B cell (primary cell): Measurements from ENCODE around the gene DAP. TPM values are rescaled to one million over a fixed set of nuclear protein-coding genes. Genes with fewer than 3 reads are reported as not detected.

Experiments
- ATAC-seq: fragments of 200-7000 bp; cut with Tn5 transposase; one replicate; pipeline ENCODE4 v1.10.0; 2021; ENCODE audit warnings: low read depth, mild to moderate bottlenecking, moderate number of reproducible peaks, moderate library complexity
- CTCF ChIA-PET: fragments of 350-600 bp; sonication (Branson Sonifier 250); formaldehyde crosslinking; loops from one replicate; lab custom pipeline; 2021; ENCODE audit warnings: antibody characterized with exemption, inconsistent platforms; lab: Charles Lee
- POLR2A ChIA-PET: fragments of 350-600 bp; sonication (Branson Sonifier 250); formaldehyde crosslinking; loops from one replicate; lab custom pipeline; 2021; ENCODE audit warnings: antibody characterized with exemption; lab: Charles Lee
- DNase-seq: peaks from one replicate; pipeline ENCODE4 v3.0.0; 2013
- H2AFZ ChIP-seq: 2 replicates; pipeline ENCODE4 v1.6.1; 2012; ENCODE audit warnings: mild to moderate bottlenecking, low read depth, low read length; ENCODE audit not compliant: insufficient read depth, poor library complexity, severe bottlenecking
- H3K27ac ChIP-seq, 2 donors: 1 replicate in 1 of 2; 2 replicates in 1 of 2; pipeline ENCODE4 v1.5.1; 2012 to 2013; ENCODE audit warnings: low read length in 2 of 2, mild to moderate bottlenecking in 2 of 2, moderate library complexity in 1 of 2
- H3K27me3 ChIP-seq, 4 experiments: fragments of 200-600 bp in 1 of 4; sonication (generic) in 1 of 4; replicated peaks in 1 of 4; 1 replicate in 2 of 4; 2 replicates in 2 of 4; pipeline versions ENCODE4 v1.6.1 to v1.7.0; 2013 to 2016; ENCODE audit warnings: low read length in 3 of 4, mild to moderate bottlenecking in 2 of 4, mixed read lengths in 1 of 4, moderate library complexity in 1 of 4; ENCODE audit not compliant: insufficient read depth in 4 of 4, control insufficient read depth in 3 of 4; ENCODE audit errors: control extremely low read depth in 1 of 4
- H3K36me3 ChIP-seq, 2 experiments: replicated peaks in 1 of 2; 1 replicate in 1 of 2; 2 replicates in 1 of 2; pipeline versions ENCODE4 v1.6.1 to v1.7.1; 2013; ENCODE audit warnings: low read length in 1 of 2; ENCODE audit not compliant: insufficient read depth in 2 of 2, control insufficient read depth in 1 of 2; ENCODE audit errors: control extremely low read depth in 1 of 2, extremely low read depth in 1 of 2
- H3K4me1 ChIP-seq, 2 donors: fragments of 200-600 bp in 1 of 2; sonication (generic) in 1 of 2; 1 replicate in 1 of 2; 2 replicates in 1 of 2; pipeline versions ENCODE4 v1.5.1 to v1.6.1; 2013 to 2017; ENCODE audit warnings: low read length in 2 of 2; ENCODE audit not compliant: control insufficient read depth in 2 of 2, insufficient read depth in 2 of 2
- H3K4me2 ChIP-seq: replicated peaks from 2 replicates; pipeline ENCODE3; 2012; ENCODE audit warnings: mild to moderate bottlenecking, low read depth, low read length; ENCODE audit not compliant: poor library complexity, severe bottlenecking
- H3K4me3 ChIP-seq, 5 experiments: fragments of 200-600 bp in 1 of 5; sonication (generic) in 1 of 5; 1 replicate in 3 of 5; 2 replicates in 2 of 5; pipeline versions ENCODE4 v1.5.1 to v1.7.0; 2011 to 2016; ENCODE audit warnings: low read length in 4 of 5, mild to moderate bottlenecking in 4 of 5, low read depth in 2 of 5, control low read depth in 1 of 5, moderate library complexity in 1 of 5; ENCODE audit not compliant: insufficient read depth in 1 of 5; ENCODE audit errors: control extremely low read depth in 1 of 5, extremely low read depth in 1 of 5
- H3K79me2 ChIP-seq: fragments of 200-600 bp; sonication (generic); one replicate; pipeline ENCODE4 v1.6.0; 2016; ENCODE audit warnings: low read length; ENCODE audit not compliant: control insufficient read depth, insufficient read depth
- H3K9ac ChIP-seq: fragments of 200-600 bp; sonication (generic); 2 replicates; pipeline ENCODE4 v1.6.1; 2017; ENCODE audit warnings: mild to moderate bottlenecking, low read length, moderate library complexity
- H3K9me3 ChIP-seq, 3 donors: one replicate each; pipeline versions ENCODE4 v1.6.1 to v1.7.1; 2013; ENCODE audit warnings: low read length in 2 of 3; ENCODE audit not compliant: control insufficient read depth in 2 of 3, insufficient read depth in 1 of 3; ENCODE audit errors: control extremely low read depth in 1 of 3
- H4K20me1 ChIP-seq: 2 replicates; pipeline ENCODE4 v1.6.0; 2012; ENCODE audit warnings: mild to moderate bottlenecking, low read length; ENCODE audit not compliant: insufficient read depth, control insufficient read depth, poor library complexity, severe bottlenecking
- H3K27ac Mint-ChIP-seq: one replicate; pipeline ENCODE4 v1.8.0; 2021; ENCODE audit warnings: mixed read lengths
- H3K27me3 Mint-ChIP-seq: one replicate; pipeline ENCODE4 v1.8.0; 2021; ENCODE audit warnings: mixed read lengths
- H3K4me1 Mint-ChIP-seq: one replicate; pipeline ENCODE4 v1.8.0; 2021; ENCODE audit warnings: mixed read lengths
- H3K4me3 Mint-ChIP-seq: one replicate; pipeline ENCODE4 v1.8.0; 2021; ENCODE audit warnings: mixed read lengths
- H3K9me3 Mint-ChIP-seq: one replicate; pipeline ENCODE4 v1.8.0; 2022; ENCODE audit warnings: mixed read lengths; ENCODE audit not compliant: insufficient read depth
- EZH2 ChIP-seq: IDR thresholded peaks from 2 replicates; pipeline ENCODE4 v1.6.1; 2012; ENCODE audit warnings: borderline replicate concordance, low read depth, mild to moderate bottlenecking, moderate library complexity, low read length; ENCODE audit not compliant: insufficient read depth, poor library complexity, severe bottlenecking
- WGBS: methylation state at CpG from one replicate; pipeline ENCODE4 v1.1.5; 2013; ENCODE audit warnings: missing lambda C conversion rate; ENCODE audit not compliant: insufficient coverage; 5-methylcytosine and 5-hydroxymethylcytosine counted together
- intact Hi-C: fragments of 100-400 bp; cut with micrococcal nuclease; formaldehyde crosslinking; loops from one replicate; pipeline ENCODE4 v1.10.0; 2022
- polyA plus RNA-seq: library from polyadenylated mRNA; depleted of rRNA; stranded (reverse); fragments of >200 nt; gene quantifications from 2 replicates; pipeline ENCODE4 v1.2.3, GENCODE V29; 2012
- total RNA-seq, 2 donors: library from RNA; stranded (reverse); fragments of 120-200 nt in 1 of 2; gene quantifications; 1 replicate in 1 of 2; 2 replicates in 1 of 2; pipeline versions ENCODE4 v1.2.3 to v1.2.4, GENCODE V29; 2013 to 2022
- TF ChIP-seq, protein P1 (sequence below): fragments of 200-600 bp; IDR thresholded peaks from one replicate; pipeline ENCODE4 v1.8.0; 2022; ENCODE audit warnings: antibody characterized with exemption, mild to moderate bottlenecking

Gene DAP
- total and polyA plus RNA-seq, 2 donors (not counting 1 experiment from before 2014, with no cell fraction given): 42.6 to 49.8 TPM

DNA sequence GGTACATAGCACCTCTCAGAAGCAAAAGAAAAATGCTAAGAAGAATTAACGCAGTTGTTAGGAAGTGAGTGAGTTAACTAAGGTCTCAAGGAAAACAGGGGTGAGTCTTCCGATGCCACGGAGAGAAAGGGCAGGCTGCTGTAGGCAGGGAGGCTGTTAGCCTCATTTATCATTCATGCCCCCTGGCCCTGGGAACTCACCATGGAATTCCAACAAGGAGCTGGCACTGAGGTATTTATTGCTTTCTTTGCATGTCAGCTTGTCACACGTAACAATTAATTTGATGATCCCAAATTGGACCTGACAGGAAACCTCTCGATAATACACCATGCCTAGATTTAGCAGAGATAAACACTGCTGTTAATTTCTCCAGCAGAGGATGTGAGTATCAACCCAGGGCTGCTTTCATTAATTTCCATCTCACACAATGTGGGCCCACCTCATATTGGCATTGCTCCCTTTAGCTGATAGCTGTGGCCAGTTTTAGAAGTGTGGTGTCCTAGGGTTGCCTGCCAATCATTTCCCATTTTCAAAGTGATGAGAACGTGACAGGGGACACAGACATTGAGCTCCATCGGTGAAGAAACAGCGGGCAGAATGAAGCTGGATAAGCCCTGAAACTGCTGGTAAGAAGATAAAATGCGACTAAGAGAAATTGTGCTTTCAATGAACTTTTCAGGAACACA, 45.3 kb downstream of the DAP start:
- H2AFZ ChIP-seq: no peak overlapping the region
- H3K4me1 ChIP-seq: no peaks in the 10 kb centered on the region
- peaks cover 6% of the 10 kb centered on the region for H3K79me2 ChIP-seq
- no peaks in the 10 kb centered on the region for H3K27me3 ChIP-seq
- no peak overlapping the region for H3K4me2 ChIP-seq
- H3K4me3 Mint-ChIP-seq: no peak overlapping the region
- ATAC-seq (no peak), DNase-seq (no peak)
- no peaks in the 10 kb centered on the region for H3K27me3 Mint-ChIP-seq
- intact Hi-C loops: no loop called here
- H3K9me3 Mint-ChIP-seq: no peaks in the 10 kb centered on the region
- peaks cover 4 to 21% of the 10 kb centered on the region in 2 experiments for H3K36me3 ChIP-seq
- TF ChIP-seq, protein P1, sequence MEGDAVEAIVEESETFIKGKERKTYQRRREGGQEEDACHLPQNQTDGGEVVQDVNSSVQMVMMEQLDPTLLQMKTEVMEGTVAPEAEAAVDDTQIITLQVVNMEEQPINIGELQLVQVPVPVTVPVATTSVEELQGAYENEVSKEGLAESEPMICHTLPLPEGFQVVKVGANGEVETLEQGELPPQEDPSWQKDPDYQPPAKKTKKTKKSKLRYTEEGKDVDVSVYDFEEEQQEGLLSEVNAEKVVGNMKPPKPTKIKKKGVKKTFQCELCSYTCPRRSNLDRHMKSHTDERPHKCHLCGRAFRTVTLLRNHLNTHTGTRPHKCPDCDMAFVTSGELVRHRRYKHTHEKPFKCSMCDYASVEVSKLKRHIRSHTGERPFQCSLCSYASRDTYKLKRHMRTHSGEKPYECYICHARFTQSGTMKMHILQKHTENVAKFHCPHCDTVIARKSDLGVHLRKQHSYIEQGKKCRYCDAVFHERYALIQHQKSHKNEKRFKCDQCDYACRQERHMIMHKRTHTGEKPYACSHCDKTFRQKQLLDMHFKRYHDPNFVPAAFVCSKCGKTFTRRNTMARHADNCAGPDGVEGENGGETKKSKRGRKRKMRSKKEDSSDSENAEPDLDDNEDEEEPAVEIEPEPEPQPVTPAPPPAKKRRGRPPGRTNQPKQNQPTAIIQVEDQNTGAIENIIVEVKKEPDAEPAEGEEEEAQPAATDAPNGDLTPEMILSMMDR: no peak
- TF ChIP-seq EZH2: no peak
- POLR2A ChIA-PET: no interaction called here
- H3K27ac Mint-ChIP-seq: no peak overlapping the region
- WGBS: 100% methylated on average over 7 of the region's 9 CpGs
- CTCF ChIA-PET: no interaction called here
- H3K9ac ChIP-seq: no peak overlapping the region
- no peak overlapping the region for H3K27ac ChIP-seq
- no peak overlapping the region for H3K4me3 ChIP-seq
- no peaks in the 10 kb centered on the region for H3K4me1 Mint-ChIP-seq
- peaks cover 4% of the 10 kb centered on the region for H4K20me1 ChIP-seq
- H3K9me3 ChIP-seq: no peaks in the 10 kb centered on the region

GRCh38 chr5:10712574-10713366, 48.3 kb downstream of the DAP start:
- TF ChIP-seq, protein P1: no peak
- no peak for TF ChIP-seq EZH2
- intact Hi-C loops: no loop called here
- Histone ChIP-seq H4K20me1 (no peaks in the 10 kb centered on the region), H3K4me3 (no peak overlapping the region), H3K9ac (no peak overlapping the region), H3K9me3 (no peaks in the 10 kb centered on the region), H2AFZ (no peak overlapping the region), H3K27ac (no peak overlapping the region), H3K4me1 (no peaks in the 10 kb centered on the region), H3K36me3 (peaks cover 1 to 27% of the 10 kb centered on the region in 2 experiments), H3K27me3 (no peaks in the 10 kb centered on the region), H3K4me2 (no peak overlapping the region), H3K79me2 (peaks cover 3% of the 10 kb centered on the region)
- POLR2A ChIA-PET: no interaction called here
- Mint-ChIP-seq H3K4me3 (no peak overlapping the region), H3K9me3 (no peaks in the 10 kb centered on the region), H3K27ac (no peak overlapping the region), H3K27me3 (no peaks in the 10 kb centered on the region), H3K4me1 (peaks cover 2% of the 10 kb centered on the region)
- no peak for ATAC-seq
- CTCF ChIA-PET: no interaction called here
- 82% methylated on average over 6 of the region's 8 CpGs for WGBS
- DNase-seq: no peak
